Brain microvascular endothelial cell (primary cell): ENCODE data around the gene CYYR1.

Source experiments
- DNase-seq: peaks from one replicate; pipeline ENCODE4 v3.0.0-alpha.2; 2020
- H3K27ac ChIP-seq: fragments of 250-450 bp; sonication (Bioruptor Pico); 2 replicates; pipeline ENCODE4 v1.5.1; 2020; ENCODE audit warnings: mild to moderate bottlenecking, moderate library complexity
- H3K27me3 ChIP-seq: fragments of 250-450 bp; sonication (Bioruptor Pico); replicated peaks from 2 replicates; pipeline ENCODE4 v1.5.1; 2020; ENCODE audit warnings: mild to moderate bottlenecking
- H3K36me3 ChIP-seq: fragments of 250-450 bp; sonication (Bioruptor Pico); replicated peaks from 2 replicates; pipeline ENCODE4 v1.5.1; 2020; ENCODE audit warnings: mild to moderate bottlenecking
- H3K4me3 ChIP-seq: 2 replicates; pipeline ENCODE4 v1.5.1; 2011; ENCODE audit warnings: low read depth, mild to moderate bottlenecking, control low read depth, low read length, moderate library complexity
- CTCF ChIP-seq: IDR thresholded peaks from 2 replicates; pipeline ENCODE4 v1.5.1; 2011; ENCODE audit warnings: low read depth, mild to moderate bottlenecking, moderate library complexity, low read length, control low read depth, inconsistent platforms; ENCODE audit errors: missing control alignments
- in situ Hi-C: cut with HindIII; loops from 2 replicates; pipeline ENCODE4 v1.10.0; 2017; ENCODE audit warnings: low sequenced_read_pairs, low pct_ligation_motif_present

Gene CYYR1

DNA sequence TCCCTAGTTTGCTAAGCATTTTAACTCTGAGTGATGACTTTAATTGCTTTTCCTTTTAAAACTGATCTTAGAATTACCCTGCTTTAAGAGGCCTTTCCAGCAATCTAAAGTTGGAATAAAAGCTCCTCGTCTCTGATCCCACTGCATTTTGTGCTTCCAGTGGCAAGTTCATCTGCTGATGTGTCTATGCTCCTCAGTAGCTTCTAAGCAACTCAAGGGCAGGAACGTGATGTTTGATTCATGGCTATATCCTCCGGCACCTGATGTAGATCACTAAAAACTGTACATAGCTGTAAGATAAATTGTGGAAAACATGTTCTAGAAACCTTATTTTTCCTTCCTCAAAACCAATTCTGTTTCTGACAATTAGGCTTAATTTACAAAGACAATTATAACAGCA lies 12.5 kb downstream of the CYYR1 start:
- in situ Hi-C loops: no loop called here
- no peak for DNase-seq
- no peak for TF ChIP-seq CTCF
- no peak overlapping the region for H3K4me3 ChIP-seq
- H3K36me3 ChIP-seq: no peaks in the 10 kb centered on the region
- no peaks in the 10 kb centered on the region for H3K27me3 ChIP-seq
- H3K27ac ChIP-seq: no peak overlapping the region

- Histone ChIP-seq H3K27me3 (no peaks in the 10 kb centered on the region), H3K27ac (no peak overlapping the region), H3K36me3 (no peaks in the 10 kb centered on the region), H3K4me3 (no peak overlapping the region)
- DNase-seq: no peak
- TF ChIP-seq CTCF: no peak
- in situ Hi-C loops: no loop called here
These were observed 14.0 kb downstream of the CYYR1 start for GRCh38 chr21:26559099-26559498.

- H3K27ac ChIP-seq: no peak overlapping the region
- no peaks in the 10 kb centered on the region for H3K36me3 ChIP-seq
- DNase-seq: no peak
- TF ChIP-seq CTCF: no peak
- H3K4me3 ChIP-seq: no peak overlapping the region
- in situ Hi-C loops: no loop called here
- H3K27me3 ChIP-seq: no peaks in the 10 kb centered on the region
These were observed 16.0 kb downstream of the CYYR1 start for GRCh38 chr21:26557106-26557505.

GRCh38 chr21:26555540-26556146 lies 17.4 kb downstream of the CYYR1 start:
- Histone ChIP-seq H3K36me3 (no peaks in the 10 kb centered on the region), H3K4me3 (no peak overlapping the region), H3K27me3 (no peaks in the 10 kb centered on the region), H3K27ac (no peak overlapping the region)
- DNase-seq: no peak
- in situ Hi-C loops: no loop called here
- TF ChIP-seq CTCF: no peak

GRCh38 chr21:26554365-26554764 lies 18.7 kb downstream of the CYYR1 start:
- Histone ChIP-seq H3K27me3 (no peaks in the 10 kb centered on the region), H3K36me3 (no peaks in the 10 kb centered on the region), H3K27ac (no peak overlapping the region), H3K4me3 (no peak overlapping the region)
- in situ Hi-C loops: no loop called here
- DNase-seq: no peak
- no peak for TF ChIP-seq CTCF

GRCh38 chr21:26553898-26554297 lies 19.2 kb downstream of the CYYR1 start:
- H3K4me3 ChIP-seq: no peak overlapping the region
- TF ChIP-seq CTCF: no peak
- DNase-seq: no peak
- in situ Hi-C loops: no loop called here
- H3K27ac ChIP-seq: no peak overlapping the region
- H3K27me3 ChIP-seq: no peaks in the 10 kb centered on the region
- H3K36me3 ChIP-seq: no peaks in the 10 kb centered on the region
